Activated T-cell treated with anti-CD3 and anti-CD28 coated beads for 1 hour (primary cell): ENCODE measurements around the gene SND1.
"Not testable (repeated sequence)": the region's sequence is repeated elsewhere in the genome, so short reads cannot be mapped to it uniquely, and the experiment has no call there.

Experiments
- DNase-seq: peaks from one replicate; pipeline ENCODE4 v3.0.0-alpha.2; 2020; ENCODE audit warnings: low read depth

SND1 gene

GRCh38 chr7:127889677-127890076 is 237.7 kb downstream of the SND1 start:
- no peak for DNase-seq

GRCh38 chr7:127890726-127891125 is 238.7 kb downstream of the SND1 start:
- no peak for DNase-seq

DNA sequence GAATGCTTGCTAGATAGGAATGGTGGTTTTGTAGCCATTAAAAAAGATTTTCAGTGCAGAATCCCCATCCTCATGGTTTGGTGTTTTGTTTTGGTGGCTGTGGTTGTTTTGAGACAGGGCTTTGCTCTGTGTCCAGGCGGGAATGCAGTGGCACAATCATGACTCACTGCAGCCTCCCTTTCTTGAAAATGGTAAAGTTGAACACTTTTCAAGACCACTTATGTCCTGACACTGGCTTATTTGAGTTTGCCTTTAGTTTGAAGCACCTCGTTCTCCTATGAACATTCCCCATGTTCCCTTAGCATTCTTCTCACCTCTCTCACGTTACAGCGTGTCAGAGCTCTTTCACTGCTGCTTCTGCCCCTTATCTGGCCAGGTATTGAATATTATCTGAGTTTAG is 239.2 kb downstream of the SND1 start:
- DNase-seq: no peak

DNA sequence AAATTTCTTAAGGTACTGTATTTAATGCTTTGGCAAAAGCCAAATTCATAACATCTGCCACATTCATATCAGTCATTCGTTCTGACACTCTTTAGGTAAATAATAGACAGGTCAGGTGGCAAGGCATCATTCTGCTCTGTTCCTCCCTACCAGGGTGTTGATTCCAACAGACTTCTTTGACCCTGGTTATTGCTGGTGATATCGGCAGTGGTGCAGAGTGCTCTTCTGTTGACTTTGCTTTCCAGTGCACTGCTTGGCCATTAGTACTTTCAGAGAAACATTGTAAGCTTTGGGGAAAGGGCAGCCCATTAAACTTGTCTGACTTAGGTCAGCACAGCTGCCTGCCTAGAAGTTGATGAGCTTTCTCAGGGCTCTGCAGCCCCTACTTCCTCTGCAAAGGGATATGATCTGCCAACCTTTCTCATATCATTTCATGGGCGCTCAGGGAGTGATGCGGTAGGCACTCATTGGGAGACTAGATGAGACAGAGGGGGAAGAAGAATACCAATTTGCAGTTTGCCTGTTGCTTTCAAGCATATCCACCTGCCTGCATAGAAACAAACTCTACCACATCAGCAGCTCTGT is 240.0 kb downstream of the SND1 start:
- no peak for DNase-seq

DNA sequence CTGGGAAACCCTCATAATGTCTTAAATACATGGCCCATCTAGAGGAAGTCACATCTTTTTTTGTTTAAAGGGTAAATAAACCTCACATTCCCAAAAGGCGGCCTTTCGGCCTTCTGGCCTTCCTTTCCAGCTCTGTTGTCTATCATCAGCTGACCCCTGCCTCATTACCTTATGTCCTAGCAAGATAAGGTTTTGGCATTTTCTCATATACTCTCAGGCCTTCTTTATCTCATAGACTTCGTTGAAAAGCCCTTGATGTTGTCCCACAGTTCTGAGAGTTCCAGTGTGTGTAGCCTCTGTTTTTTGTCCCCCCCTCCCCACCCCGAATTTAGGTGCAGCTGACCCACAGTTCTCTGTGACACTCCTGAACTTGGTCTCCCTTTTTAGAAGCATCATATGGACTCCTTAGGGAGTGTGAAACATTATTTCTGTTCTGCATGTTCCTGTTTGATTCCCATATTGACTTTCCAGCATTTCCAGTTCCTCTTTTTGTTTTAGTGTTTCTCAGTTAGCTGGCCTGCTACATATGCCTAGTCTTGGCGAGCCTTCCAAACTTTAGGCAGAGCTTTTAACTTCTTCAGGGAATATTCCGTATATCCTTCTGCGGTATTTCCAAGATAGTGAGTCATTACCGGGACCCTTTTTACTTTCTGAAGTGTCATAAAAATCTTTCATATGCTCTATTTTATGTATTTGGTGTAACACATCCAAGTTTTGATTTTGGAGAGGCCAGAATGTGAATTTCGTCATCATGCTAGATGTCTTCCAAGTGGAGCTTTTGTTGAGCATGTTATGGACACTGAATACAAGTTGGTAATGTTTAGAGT is 240.7 kb downstream of the SND1 start:
- no peak for DNase-seq

GRCh38 chr7:127893547-127893946 is 241.6 kb downstream of the SND1 start:
- no peak for DNase-seq

DNA sequence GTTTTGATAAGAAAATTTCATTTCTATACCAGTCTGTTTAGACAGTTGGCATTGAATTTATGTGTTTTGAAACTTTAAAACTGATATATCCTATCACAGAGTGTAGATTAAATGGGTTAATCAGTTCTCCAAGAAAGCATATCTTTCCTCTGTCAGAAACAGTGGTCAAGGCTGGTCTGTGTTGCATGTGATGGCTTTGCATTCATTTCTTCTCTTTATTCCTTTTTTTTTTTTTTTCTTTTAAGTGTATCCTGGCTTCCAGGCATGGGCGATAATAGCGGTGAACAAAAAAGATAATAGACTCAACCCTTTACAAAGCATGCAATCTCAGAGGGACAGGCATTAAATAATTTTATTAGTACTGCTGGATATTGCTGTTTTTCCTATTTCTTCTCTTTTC is 242.6 kb downstream of the SND1 start:
- DNase-seq: no peak

DNA sequence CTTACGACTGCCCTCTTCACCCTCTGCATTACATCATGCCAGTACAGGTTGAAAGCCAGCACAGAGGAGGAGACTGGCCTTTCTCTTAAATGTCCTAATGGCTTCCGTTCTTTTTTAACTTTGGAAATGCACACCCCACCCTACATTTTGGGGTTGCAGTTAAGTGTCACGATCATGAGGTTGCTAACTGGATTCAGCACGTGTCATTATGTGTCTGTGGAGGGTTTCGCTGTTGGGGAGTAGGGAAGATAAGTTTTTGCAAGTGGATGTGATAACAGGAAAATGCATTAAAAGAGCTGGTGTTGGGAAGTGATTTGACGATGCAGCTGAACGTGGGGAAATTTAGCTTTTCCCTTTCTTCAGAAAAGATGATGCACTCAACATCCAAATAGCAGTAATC is 243.4 kb downstream of the SND1 start:
- no peak for DNase-seq

DNA sequence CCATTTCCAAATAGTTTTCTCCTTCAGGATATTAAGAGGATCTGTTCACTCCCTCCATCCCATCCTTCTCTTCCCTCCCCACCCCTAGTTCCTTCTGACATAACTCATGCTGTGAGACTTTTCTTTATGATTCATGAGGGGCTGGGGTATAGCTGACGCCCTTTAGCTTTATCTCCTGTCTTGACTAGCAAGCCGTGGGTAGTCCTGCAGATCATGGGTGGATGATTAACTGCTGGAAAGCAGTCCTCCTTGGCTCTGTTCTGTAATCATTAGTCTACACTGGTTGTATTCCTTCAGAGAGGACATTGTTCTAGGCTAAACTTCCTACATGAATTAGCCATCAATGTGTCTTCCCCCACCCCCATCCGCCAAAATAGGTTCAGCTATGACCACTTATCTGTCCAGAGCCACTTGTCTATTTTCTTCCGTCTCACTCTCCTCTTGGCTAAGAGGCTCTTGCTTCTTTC is 243.9 kb downstream of the SND1 start:
- DNase-seq: no peak

- DNase-seq: no peak
These were observed 244.7 kb downstream of the SND1 start for GRCh38 chr7:127896659-127897058.

- DNase-seq: no peak
These were observed 245.9 kb downstream of the SND1 start for GRCh38 chr7:127897704-127898454.

- no peak for DNase-seq
These were observed 247.4 kb downstream of the SND1 start for GRCh38 chr7:127899411-127899810.

GRCh38 chr7:127900141-127900540 is 248.1 kb downstream of the SND1 start:
- DNase-seq: no peak

- no peak for DNase-seq
These were observed 249.0 kb downstream of the SND1 start for GRCh38 chr7:127900732-127901685.

DNA sequence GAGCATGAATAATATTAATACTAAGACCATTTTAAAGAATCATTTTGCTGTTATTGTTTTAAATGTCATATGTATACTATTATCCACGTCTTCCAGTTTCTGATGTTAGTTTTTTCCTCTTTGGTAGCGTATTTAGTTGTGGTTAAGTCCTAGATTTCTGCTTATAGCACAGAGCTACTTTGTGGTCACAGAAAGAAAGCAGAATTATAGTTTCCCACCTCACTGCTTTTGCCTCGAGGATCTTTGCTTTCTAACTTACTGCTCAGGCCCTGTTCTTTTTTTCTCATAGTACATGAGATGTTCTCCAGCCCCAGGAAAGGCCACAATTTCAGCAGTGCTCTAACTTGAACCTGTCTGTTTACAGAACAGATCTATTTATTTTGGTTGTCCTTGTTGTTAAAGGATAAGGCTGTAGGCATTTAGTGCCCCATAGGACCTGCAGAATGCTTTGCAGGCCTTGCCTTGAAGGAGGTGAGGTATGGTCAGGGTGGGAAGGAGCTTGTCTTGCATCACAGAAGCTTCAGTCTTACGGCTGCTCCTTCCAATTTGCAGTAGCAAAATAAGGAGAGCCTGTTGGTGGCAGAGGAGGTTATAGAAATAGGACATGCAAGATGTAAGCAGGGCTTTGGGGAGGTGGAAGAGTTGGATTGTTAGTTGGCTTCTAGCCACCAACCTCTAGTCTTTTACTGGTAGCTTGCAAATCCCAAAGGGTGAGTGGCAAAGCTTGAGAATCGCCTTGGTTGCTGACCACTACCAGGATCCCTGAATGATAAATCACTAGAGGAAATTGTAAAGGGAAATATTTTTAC is 250.1 kb downstream of the SND1 start:
- no peak for DNase-seq

DNA sequence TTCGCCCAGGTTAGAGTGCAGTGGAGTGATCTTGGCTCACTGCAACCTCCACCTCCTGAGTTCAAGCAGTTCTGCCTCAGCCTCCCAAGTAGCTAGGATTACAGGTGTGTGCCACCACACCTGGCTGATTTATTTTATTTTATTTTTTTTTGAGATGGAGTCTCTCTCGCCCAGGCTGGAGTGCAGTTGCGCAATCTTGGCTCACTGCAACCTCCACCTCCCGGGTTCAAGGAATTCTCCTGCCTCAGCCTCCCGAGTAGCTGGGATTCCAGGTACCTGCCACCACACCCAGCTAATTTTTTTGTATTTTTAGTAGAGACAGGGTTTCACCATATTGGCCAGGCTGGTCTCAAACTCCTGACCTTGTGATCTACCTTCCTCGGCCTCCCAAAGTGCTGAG is 250.8 kb downstream of the SND1 start:
- not testable (repeated sequence) for DNase-seq

DNA sequence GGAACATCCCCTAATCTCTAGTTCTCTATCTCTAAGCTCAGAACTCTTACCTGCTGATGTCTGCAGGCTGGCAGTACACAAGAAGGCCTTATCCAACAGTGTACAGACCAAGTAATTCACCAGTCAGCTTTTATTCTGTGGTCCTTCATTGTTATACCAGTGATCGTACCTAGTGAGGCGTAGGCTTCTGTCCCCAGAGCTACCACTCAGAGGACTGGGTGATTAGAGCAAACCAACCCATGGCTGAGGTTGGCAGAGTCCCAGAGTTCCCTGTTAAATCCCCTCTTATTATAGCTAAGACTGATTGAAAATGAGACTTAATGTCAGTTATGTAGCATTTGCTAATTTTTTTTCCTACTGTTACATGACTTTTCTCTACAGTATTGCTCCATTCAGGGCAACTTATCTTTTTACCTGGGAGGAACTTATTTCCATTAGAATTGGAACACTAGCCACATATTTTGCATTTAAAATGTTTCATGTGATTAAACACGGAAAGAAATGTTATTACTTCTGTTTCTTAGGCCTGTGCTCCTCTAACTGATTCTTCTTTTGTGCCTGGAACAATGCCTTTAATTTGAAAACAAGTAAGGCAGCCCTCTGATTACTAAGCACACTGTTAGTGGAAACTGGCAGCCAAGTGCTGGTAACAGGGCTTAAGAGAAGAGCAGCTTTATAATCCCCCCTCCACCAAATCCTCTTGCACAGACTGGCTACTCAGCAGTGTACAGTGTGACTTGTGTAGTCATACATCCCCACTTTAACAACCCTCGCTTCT is 252.1 kb downstream of the SND1 start:
- DNase-seq: no peak

DNA sequence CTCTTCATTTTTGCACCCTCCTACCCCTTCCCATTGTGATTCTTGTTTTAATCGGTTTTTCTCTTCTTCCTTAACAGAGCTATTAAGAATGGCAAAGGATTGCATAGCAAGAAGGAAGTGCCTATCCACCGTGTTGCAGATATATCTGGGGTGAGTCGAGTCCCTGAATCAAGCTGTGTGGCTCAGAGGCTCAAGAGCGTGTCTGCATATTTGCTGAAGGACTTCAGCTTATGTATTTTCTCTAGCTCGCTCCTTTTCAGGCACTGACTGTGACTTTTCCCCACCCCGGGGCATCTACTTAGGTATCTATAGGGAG is 252.6 kb downstream of the SND1 start:
- DNase-seq: no peak

DNA sequence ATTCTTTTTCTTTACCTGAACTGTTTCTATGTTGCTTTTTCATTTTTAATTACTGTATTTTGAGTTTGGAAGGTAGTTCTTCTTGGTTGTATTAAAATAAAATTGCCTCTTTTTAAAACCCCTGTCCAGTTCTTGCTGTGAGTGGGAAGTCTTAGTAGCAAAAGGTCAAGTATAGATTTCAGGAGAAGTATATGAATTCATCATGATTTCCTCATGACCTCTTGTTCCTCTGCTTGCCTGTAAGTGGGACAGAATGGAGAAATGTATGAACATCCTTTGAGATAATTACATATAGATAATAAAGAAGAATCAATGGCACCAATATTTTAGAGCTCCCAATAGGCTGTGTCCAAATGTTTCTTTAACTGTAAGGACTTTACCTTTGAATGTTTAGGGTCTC is 253.0 kb downstream of the SND1 start:
- no peak for DNase-seq
